Gastroesophageal sphincter (tissue), 4 donors: ENCODE data around the gene LDLRAD4. TPM values are rescaled to one million over a fixed set of nuclear protein-coding genes. Genes with fewer than 3 reads are reported as not detected.

Experiments
- ATAC-seq: fragments of 150-250 bp; one replicate; pipeline ENCODE4 v1.9.1; 2016; ENCODE audit warnings: mild to moderate bottlenecking, moderate library complexity
- H3K27ac ChIP-seq, 4 donors: fragments of 200-600 bp; sonication (generic) in 3 of 4; 1 replicate in 3 of 4; 2 replicates in 1 of 4; pipeline ENCODE4 v1.5.1; 2016 to 2019
- H3K27me3 ChIP-seq: fragments of 200-600 bp; sonication (generic); one replicate; pipeline ENCODE4 v1.5.1; 2019
- H3K36me3 ChIP-seq, 2 donors: fragments of 200-600 bp; sonication (generic); one replicate each; pipeline ENCODE4 v1.5.1; 2019; ENCODE audit warnings: control low read depth in 1 of 2
- H3K4me1 ChIP-seq, 3 donors: fragments of 200-600 bp; sonication (generic); 1 replicate in 2 of 3; 2 replicates in 1 of 3; pipeline ENCODE4 v1.5.1; 2016 to 2019; ENCODE audit warnings: control low read depth in 2 of 3
- H3K4me3 ChIP-seq, 2 donors: fragments of 200-600 bp; sonication (generic); one replicate each; pipeline ENCODE4 v1.5.1; 2019; ENCODE audit warnings: mild to moderate bottlenecking in 1 of 2, moderate library complexity in 1 of 2
- H3K9me3 ChIP-seq, 3 donors: fragments of 200-600 bp; sonication (generic); one replicate each; pipeline ENCODE4 v1.5.1; 2017 to 2019; ENCODE audit warnings: control low read depth in 2 of 3
- CTCF ChIP-seq, 4 experiments: fragments of 200-600 bp in 2 of 4; fragments of 450-650 bp in 2 of 4; sonication (generic) in 1 of 4; IDR thresholded peaks; one replicate each; pipeline ENCODE4 v1.5.1; 2017 to 2019; ENCODE audit warnings: antibody characterized with exemption in 4 of 4, mild to moderate bottlenecking in 2 of 4, moderate library complexity in 2 of 4
- EP300 ChIP-seq: sonication (generic); formaldehyde crosslinking; IDR thresholded peaks from one replicate; pipeline ENCODE4 v1.6.1; 2017; ENCODE audit warnings: antibody characterized with exemption, mild to moderate bottlenecking
- POLR2A ChIP-seq, 2 donors: fragments of 450-650 bp; IDR thresholded peaks; one replicate each; pipeline ENCODE4 v1.6.1; 2017; ENCODE audit warnings: antibody characterized with exemption in 2 of 2, mild to moderate bottlenecking in 2 of 2, moderate library complexity in 1 of 2
- POLR2AphosphoS5 ChIP-seq: sonication (generic); formaldehyde crosslinking; IDR thresholded peaks from one replicate; pipeline ENCODE4 v1.6.1; 2017; ENCODE audit warnings: antibody characterized with exemption
- WGBS, 2 donors: methylation state at CpG; one replicate each; pipeline ENCODE4 v1.1.5; 2018; ENCODE audit warnings: low coverage in 1 of 2; 5-methylcytosine and 5-hydroxymethylcytosine counted together
- total RNA-seq, 4 donors: library from RNA; depleted of rRNA; stranded (reverse); fragments of >200 nt; gene quantifications; one replicate each; pipeline ENCODE4 v1.1.0, GENCODE V29; 2016

Gene LDLRAD4
- total RNA-seq, 4 donors from 2014 or later: 28.1 to 85.9 (median 55.2) TPM

- no peak for ATAC-seq
- WGBS, 2 donors: 89 to 94% methylated on average over 4 of the region's 4 CpGs
- peaks cover 0 to 13% of the 10 kb centered on the region in 2 donors for H3K36me3 ChIP-seq
- H3K27ac ChIP-seq: no peak overlapping the region
- TF ChIP-seq EP300 (no peak), CTCF (IDR thresholded peaks at IDR 0.05) (no peak), POLR2AphosphoS5 (peak; percentile 48)
- H3K27me3 ChIP-seq: no peaks in the 10 kb centered on the region
- no peak overlapping the region for H3K4me3 ChIP-seq
- no peaks in the 10 kb centered on the region for H3K9me3 ChIP-seq
- H3K4me1 ChIP-seq: peaks cover 0 to 52% (median 0%) of the 10 kb centered on the region in 3 donors
Measured at GRCh38 chr18:13438507-13439056, 220.0 kb downstream of the LDLRAD4 start.

DNA sequence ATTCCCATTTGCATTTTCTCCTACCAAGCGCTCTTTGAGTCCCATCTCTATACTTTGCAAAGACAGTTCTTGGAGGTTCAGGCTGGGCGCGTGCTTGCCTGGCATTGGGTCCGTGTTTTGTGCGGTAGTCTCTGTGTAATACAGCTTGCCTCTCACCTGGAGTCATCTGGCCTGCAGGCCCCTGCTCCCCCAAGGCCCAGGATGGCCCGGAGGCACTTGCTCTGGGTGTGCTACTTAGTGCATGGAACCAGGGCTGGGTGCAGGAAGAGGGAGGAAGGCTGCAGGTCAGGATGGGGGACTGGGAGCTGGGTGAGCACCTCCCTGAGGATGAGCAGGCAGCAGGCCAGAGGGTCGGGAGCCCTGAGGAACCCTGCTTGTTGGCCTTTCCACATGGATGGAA is 220.9 kb downstream of the LDLRAD4 start:
- H3K9me3 ChIP-seq: no peaks in the 10 kb centered on the region
- TF ChIP-seq POLR2A (IDR thresholded peaks at IDR 0.05): no peak
- no peak for TF ChIP-seq EP300
- TF ChIP-seq CTCF (IDR thresholded peaks at IDR 0.05): no peak
- TF ChIP-seq POLR2AphosphoS5: no peak
- H3K27ac ChIP-seq: no peak overlapping the region
- 96 to 100% methylated on average over 1 to 5 of the region's 7 CpGs for WGBS, 2 donors
- no peak overlapping the region for H3K4me3 ChIP-seq
- H3K27me3 ChIP-seq: no peaks in the 10 kb centered on the region
- peaks cover 0 to 45% (median 0%) of the 10 kb centered on the region in 3 donors for H3K4me1 ChIP-seq
- peaks cover 0 to 13% of the 10 kb centered on the region in 2 donors for H3K36me3 ChIP-seq
- no peak for ATAC-seq

DNA sequence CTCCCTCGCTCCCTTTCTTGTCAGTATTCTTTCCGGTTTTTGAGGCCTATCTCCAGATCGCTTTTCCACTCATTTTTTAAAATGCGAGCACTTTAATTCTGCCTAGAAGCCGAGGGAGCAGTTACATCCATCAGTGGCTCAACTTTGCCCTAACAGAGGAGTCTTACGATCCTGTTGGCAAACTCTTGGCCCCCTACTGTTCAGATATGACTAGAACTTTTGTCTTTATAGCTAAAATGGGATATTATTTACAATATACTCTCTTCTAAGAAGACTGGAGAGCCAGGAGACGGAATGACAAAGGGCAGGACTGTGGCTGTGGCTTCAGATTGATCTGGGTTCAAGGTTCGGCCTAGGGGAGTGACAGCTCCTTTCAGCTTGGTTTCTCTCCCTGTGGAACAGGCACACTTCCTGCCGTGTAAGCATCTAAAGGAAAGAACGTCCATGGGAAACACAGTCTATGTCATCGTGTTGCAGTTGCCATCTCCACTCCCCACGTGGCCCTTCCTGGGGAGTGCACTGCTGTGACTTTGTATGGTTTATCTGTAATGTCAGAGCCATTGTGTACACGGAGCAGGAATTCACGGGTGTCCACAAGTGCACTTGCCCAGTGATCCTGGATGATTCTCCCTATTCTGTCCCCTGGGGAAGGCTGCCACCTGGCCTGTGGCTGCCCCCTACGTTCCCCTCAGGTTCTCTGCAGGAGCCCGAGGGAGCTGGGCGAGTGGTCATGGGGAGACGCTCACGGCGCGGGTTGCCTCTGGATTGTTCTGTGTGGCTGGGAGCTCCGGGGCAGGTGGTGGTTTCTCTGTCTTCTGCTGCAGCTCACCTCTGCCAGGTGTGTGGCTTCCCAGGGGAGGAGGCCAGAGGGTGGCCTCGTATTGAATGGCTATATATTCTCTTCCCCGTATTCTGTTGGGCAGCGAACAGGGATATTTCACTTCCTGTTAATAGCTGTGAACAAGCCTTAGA is 222.0 kb downstream of the LDLRAD4 start:
- H3K27me3 ChIP-seq: no peaks in the 10 kb centered on the region
- H3K36me3 ChIP-seq: peaks cover 0 to 13% of the 10 kb centered on the region in 2 donors
- 85 to 87% methylated on average over 9 to 12 of the region's 25 CpGs for WGBS, 2 donors
- no peak for ATAC-seq
- H3K4me1 ChIP-seq: peaks cover 0 to 35% (median 0%) of the 10 kb centered on the region in 3 donors
- no peak for TF ChIP-seq POLR2A (IDR thresholded peaks at IDR 0.05)
- no peak for TF ChIP-seq POLR2AphosphoS5
- no peak for TF ChIP-seq EP300
- no peak for TF ChIP-seq CTCF (IDR thresholded peaks at IDR 0.05)
- H3K4me3 ChIP-seq: no peak overlapping the region
- no peaks in the 10 kb centered on the region for H3K9me3 ChIP-seq
- no peak overlapping the region for H3K27ac ChIP-seq

DNA sequence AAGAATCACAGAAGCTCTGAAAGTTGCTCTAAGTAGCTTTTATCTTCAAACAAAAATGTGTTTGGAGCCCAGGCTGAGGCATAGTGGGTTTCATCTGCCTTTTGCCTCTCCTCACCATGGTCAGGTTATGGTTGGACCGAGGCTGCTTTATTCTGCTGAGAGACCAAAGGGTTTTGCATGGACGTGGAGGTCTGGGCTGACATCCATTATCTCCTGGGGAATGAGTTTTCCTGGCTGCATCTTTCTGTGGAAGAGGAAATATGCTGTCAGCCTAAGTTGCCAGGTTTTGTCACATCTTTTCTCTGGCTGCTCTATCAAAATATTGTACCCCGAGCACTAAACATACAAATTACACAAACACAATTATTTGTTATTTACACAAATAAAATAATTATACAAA is 223.2 kb downstream of the LDLRAD4 start:
- H3K4me1 ChIP-seq: peaks cover 0 to 32% (median 4%) of the 10 kb centered on the region in 3 donors
- TF ChIP-seq CTCF (IDR thresholded peaks at IDR 0.05): no peak
- TF ChIP-seq POLR2AphosphoS5: no peak
- no peak for TF ChIP-seq POLR2A (IDR thresholded peaks at IDR 0.05)
- no peak for TF ChIP-seq EP300
- H3K4me3 ChIP-seq: no peak overlapping the region
- no peak for ATAC-seq
- no peak overlapping the region for H3K27ac ChIP-seq
- 26 to 35% methylated on average over 3 of the region's 3 CpGs for WGBS, 2 donors
- no peaks in the 10 kb centered on the region for H3K27me3 ChIP-seq
- no peaks in the 10 kb centered on the region for H3K9me3 ChIP-seq
- peaks cover 0 to 13% of the 10 kb centered on the region in 2 donors for H3K36me3 ChIP-seq
